CD4-positive, alpha-beta T cell treated with Interleukin-15 for 4 hours (primary cell): ENCODE data around the gene TMEM217.
"Not testable (repeated sequence)": the region's sequence is repeated elsewhere in the genome, so short reads cannot be mapped to it uniquely, and the experiment has no call there.

ENCODE experiments used
- DNase-seq: peaks from one replicate; pipeline ENCODE4 v3.0.0-alpha.2; 2020; ENCODE audit warnings: low spot score

Gene TMEM217

DNA sequence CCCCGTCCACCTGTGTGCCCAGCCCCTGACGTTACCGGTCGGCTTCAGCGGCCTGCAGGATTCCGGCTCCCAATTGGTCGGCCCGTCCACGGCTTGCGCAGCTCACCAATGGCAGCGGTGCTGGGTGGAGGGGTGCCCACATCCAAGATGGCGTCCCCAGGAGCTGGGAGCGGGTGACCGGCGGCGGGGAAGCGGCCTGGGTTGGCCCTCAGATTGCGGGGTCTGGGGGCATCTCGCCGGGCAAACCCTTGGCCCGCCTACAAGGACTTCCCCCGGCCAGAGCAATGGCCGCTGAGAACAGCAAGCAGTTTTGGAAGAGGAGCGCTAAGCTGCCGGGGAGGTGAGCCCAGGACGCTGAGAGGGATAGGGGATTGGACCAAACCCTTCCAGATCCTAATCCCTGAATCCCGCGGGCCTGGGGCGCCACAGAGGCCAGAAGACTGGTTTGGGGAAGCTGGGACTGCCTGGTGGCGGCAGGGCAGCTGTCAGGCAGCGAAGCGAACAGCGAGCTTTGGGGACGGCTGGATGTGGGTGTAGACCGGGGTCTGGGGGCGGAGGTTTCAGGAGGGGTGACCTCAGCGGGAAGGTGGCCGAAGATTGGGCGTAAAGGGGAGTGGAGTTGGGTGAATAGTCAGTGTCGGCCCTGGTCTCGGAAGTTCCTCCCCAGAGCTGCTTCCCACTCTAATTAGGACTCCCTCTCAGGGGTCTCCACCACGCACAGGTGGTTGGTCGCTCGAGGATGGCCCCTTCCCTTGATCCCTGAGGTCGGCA is at the start of gene TMEM217, which contains the start of gene TBC1D22B:
TSS of gene TMEM217 (minus strand) at position 511 of the 771 bp plus-strand sequence. CDS start 39,114 bp downstream, outside the sequence.
TSS of gene TBC1D22B (plus strand) at position 139 of the 771 bp plus-strand sequence. CDS start at position 285, 146 bp downstream.
- DNase-seq, result peak; percentile 94

DNA sequence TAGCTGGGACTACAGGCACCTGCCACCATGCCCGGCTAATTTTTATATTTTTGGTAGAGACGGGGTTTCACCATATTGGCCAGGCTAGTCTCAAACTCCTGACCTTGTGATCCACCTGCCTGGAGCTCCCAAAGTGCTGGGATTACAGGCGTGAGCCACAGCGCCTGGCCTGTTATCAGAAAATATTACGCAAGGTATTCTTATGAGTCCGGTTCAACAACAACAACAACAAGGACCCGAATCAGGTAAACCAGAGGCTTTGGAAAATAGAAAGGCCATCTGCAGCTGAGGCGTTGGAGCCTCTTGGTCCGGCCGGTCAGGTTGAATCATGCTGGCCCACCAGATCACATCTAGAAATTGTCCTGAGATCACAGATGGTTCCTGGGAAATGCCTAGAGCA is 49.5 kb upstream of the TMEM217 start:
- DNase-seq, result not testable (repeated sequence)

- DNase-seq, result no peak
Measured at GRCh38 chr6:37306624-37307222, 48.8 kb upstream of the TMEM217 start.

- no peak for DNase-seq
Measured at GRCh38 chr6:37305841-37306425, 48.0 kb upstream of the TMEM217 start.

GRCh38 chr6:37304766-37305165 is 46.8 kb upstream of the TMEM217 start:
- no peak for DNase-seq

GRCh38 chr6:37303891-37304503 is 46.1 kb upstream of the TMEM217 start:
- peak; percentile 9 for DNase-seq

DNA sequence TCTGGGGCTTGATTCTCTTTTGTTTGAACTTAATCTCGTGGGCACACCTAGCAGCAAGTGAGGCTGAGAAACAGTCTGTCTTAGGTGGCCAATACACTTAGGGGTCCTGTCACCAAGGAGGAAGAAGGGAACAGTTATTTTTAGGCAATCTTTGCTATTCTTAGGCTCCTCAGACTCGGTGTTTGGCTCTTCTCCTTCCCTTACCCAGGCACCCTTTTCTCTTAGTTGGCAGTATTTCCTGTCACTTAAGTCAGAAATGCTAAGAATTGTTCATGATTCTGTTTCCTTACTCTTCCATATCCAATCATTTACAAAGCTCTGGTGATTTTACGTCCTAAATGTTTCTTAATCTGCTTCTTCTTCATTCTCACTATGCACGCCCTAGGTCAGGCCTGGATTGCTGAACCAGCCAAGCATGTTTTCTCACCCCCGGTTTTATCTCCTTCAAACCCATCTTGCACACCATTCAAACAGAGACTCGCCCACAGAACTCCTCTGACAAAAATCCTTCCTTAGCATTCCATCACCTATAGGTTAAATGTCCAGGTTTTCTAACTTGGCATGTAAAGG is 45.2 kb upstream of the TMEM217 start:
- DNase-seq, result no peak

GRCh38 chr6:37302086-37302686 is 44.2 kb upstream of the TMEM217 start:
- no peak for DNase-seq

- no peak for DNase-seq
Measured at GRCh38 chr6:37299990-37300389, 42.0 kb upstream of the TMEM217 start.

DNA sequence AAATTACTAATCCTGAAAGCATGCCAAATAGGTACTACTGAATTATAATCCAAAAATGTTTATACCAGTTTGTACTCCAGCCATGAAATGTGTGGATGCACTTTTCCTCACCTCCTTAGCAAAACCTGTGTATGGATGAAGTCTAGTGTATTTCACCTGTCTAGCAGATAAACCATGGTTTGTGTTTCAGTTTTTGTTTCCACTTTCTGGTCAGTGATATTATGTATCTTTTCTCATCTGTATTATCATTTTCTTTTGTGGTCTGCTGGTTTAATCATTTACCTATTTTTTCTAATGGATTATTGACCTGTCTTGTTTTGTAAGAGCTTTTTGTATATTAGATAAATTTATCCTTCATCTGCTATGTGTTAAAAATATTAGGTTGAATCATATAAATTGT is 41.0 kb upstream of the TMEM217 start:
- no peak for DNase-seq

GRCh38 chr6:37297637-37298036 is 39.7 kb upstream of the TMEM217 start:
- DNase-seq, result not testable (repeated sequence)

DNA sequence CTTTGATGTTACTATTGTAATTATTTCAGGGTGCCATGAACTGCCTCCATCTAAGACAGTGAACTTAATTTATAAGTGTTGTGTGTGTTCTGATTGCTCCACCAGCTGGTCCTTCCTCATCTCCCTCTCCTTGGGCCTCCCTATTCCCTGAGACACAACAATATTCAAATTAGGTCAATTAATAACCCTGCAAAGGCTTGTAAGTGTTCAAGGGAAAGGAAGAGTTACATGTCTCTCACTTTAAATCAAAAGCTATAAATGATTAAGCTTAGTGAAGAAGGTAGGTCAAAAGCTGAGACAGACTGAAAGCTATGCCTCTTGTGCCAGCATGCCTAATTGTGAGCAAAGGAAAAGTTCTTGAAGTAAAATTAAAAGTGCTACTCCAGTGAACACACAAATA is 35.5 kb upstream of the TMEM217 start:
- no peak for DNase-seq

DNA sequence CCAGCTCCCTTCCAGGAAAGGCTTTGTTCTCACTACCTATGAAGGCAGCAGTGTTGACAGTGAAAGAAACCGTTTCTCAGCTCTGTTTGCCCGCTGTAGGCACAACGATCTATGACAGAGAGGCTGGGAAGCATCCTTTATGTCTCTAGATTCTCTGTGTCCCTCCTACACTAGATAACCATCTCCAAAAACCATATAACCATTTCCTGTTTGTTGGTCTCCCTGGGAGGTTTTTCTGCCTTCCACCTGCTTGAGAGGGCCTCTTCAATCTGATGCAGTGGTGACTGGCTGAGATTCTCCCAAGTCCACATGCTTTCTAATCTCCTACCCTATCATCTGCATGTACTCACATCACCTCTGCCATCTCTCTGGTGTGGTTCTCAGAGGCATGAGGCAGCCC is 32.0 kb upstream of the TMEM217 start:
- DNase-seq, result peak; percentile 35

- DNase-seq, result no peak
Measured at GRCh38 chr6:37288247-37288646, 30.3 kb upstream of the TMEM217 start.

DNA sequence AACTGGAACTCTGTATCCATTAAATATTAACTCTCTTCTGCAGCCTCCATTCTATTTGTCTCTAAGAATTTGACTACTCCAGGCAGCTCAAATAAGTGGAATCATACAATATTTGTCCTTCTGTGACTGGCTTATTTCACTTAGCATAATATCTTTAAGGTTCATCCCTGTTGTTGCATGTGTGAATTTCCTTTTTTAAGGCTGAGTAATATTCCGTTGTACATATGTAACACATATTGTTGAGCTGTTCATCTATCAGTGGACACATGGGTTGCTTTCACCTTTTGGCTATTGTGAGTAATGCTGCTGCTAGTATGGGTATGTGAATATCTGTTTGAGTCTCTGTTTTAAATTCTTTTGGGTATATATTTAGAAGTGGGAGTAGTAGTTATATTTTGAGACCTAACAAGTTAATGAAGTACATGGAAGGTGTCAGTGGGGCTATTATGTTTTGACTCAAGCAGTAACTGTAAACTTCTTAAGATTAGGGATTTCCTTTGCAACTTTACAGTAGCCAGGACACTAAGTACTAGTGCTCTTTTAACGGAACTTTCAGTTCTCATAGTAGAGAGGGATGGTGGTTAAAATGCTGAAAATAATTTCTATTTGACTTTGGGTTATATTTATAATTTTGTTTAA is 29.7 kb upstream of the TMEM217 start:
- DNase-seq, result no peak

GRCh38 chr6:37285861-37286311 is 27.9 kb upstream of the TMEM217 start:
- no peak for DNase-seq

DNA sequence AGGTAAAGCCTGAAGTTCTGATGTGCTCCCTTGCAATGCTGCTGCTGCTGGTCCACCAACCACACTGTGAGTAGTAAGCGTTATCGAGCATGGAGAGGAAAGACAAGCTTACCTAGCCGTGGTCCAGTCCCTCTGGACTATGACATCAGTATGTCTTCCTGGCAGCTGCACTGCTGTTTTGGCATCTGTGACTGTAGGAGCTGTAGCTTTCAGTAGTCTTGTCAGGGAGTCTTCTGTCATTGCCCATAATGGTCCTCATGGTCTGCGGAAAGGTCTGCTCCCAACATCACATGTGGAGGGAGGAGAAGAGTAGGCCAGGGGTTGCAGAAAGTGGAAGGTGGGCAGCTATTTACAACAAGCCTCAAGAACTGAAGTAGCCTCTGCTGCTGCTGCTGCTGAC is 26.8 kb upstream of the TMEM217 start:
- no peak for DNase-seq

DNA sequence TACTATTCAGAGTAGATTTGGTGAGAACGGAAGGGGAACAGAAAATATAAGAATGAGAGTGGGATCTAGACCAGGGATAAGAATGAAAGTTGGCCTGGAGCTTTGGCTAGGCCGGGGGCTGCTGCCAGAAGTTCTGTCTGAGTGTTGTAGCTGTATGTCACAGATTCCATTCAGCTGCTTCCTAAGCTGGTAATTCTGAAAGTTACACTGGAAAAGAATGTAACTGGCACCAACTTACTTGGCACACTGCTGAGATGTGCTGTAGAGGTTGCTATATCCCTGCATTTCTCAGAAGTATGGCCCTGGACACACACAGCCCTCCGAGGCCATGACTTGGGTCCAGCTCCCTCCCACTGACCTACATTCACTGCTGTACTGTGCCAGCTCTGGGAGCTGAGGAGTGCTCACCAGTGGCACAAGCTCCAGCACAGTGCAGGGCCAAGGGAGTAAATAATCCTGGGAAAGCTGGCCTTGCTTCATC is 25.8 kb upstream of the TMEM217 start:
- DNase-seq, result no peak

DNA sequence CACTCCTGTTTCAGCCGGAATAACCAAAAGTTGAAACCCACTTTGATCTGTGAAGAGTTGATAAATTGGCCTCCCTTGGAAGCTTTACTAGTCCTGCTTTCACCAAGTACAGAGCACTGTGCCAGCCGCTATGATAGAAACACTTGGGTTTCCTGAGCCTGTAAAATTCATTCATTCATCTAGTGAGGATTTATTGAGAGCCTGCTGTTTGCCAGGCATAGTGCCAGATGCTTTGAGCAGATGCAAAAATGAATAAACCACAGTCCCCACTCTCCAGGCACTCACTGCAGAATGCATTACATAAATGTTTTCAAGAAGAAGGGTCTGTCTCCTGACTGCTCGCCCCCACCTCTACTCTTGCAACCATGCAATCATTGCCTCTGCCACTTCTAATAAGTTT is 25.3 kb upstream of the TMEM217 start:
- no peak for DNase-seq

DNA sequence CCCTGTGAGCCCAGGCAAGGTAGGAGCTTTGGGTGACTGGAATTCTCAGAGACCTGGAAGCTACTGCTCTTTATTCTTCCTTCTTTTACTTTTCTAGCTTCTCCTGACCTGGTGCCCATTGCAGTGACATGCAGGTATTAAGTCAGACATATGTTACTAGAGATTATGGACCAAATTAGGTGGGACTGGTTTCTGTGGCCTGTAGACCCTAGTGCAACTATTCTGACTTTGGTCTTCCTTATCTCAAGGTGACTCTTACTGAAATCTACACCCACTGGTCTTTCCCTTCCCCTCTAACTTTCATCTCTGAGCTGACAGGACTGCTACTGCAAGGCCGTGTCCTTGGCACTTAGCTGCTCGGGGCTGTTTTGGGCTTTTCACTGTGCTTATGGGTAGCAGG is 24.4 kb upstream of the TMEM217 start:
- DNase-seq, result no peak
